ENCODE results near the gene KIF1A.

- no peak for TF ChIP-seq CTCF (IDR thresholded peaks at IDR 0.05; ENCODE audit: poor library complexity)
- no peak for TF ChIP-seq EZH2phosphoT487 (IDR thresholded peaks at IDR 0.05; ENCODE audit: low read depth, severe bottlenecking, unreplicated experiment)
- peak; percentile 30 for TF ChIP-seq EZH2 (IDR thresholded peaks at IDR 0.05; ENCODE audit: borderline replicate concordance)
Observed at GRCh38 chr2:240819858-240820606, at the start of gene KIF1A.

Measured in hepatocyte (in vitro differentiated cells).